ENCODE results near the gene XAB2.

DNA sequence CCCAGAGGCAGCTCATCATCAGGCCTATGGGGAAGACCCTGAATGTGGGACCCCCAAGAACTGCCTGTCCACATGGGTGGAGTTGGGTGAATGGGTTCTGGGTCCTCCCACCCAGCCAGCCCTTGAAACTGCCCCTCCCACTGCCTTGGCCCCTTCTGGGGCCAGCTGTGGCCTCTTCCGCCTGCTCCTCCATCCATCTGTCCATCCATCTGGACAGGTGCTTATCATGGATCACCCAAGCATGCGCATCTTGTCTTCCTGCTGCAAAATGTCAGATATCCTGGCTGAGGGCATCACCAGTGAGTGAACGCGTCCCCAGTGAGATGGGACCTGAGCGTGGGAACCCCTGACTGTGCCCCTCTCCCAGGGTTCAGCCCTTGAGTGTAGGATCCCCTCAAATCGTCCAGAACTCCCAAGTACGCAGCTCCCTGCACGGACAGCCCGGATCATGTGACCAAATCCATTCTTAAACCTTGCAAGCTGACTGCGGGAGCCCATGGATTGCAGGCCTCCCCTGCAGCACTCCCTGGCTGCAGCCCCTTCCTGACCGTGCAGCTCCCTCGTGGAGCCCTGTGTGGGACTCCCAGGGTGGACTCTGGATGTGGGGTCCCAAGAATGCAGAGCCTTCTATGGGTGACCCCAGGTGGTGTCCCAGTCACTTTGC, 9.6 kb upstream of the XAB2 start:
- TF ChIP-seq, protein P1, sequence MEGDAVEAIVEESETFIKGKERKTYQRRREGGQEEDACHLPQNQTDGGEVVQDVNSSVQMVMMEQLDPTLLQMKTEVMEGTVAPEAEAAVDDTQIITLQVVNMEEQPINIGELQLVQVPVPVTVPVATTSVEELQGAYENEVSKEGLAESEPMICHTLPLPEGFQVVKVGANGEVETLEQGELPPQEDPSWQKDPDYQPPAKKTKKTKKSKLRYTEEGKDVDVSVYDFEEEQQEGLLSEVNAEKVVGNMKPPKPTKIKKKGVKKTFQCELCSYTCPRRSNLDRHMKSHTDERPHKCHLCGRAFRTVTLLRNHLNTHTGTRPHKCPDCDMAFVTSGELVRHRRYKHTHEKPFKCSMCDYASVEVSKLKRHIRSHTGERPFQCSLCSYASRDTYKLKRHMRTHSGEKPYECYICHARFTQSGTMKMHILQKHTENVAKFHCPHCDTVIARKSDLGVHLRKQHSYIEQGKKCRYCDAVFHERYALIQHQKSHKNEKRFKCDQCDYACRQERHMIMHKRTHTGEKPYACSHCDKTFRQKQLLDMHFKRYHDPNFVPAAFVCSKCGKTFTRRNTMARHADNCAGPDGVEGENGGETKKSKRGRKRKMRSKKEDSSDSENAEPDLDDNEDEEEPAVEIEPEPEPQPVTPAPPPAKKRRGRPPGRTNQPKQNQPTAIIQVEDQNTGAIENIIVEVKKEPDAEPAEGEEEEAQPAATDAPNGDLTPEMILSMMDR (IDR thresholded peaks at IDR 0.05), result no peak
- TF ChIP-seq EZH2 (IDR thresholded peaks at IDR 0.05; ENCODE audit: borderline replicate concordance, insufficient read depth, low read depth, low read length, poor library complexity, severe bottlenecking), result no peak

All from B cell (primary cell).